Activated T-cell treated with anti-CD3 and anti-CD28 coated beads for 1 hour (primary cell): ENCODE data around the gene PAX7.

Experiments
- DNase-seq: peaks from one replicate; pipeline ENCODE4 v3.0.0-alpha.2; 2020; ENCODE audit warnings: low read depth

Gene PAX7

DNA sequence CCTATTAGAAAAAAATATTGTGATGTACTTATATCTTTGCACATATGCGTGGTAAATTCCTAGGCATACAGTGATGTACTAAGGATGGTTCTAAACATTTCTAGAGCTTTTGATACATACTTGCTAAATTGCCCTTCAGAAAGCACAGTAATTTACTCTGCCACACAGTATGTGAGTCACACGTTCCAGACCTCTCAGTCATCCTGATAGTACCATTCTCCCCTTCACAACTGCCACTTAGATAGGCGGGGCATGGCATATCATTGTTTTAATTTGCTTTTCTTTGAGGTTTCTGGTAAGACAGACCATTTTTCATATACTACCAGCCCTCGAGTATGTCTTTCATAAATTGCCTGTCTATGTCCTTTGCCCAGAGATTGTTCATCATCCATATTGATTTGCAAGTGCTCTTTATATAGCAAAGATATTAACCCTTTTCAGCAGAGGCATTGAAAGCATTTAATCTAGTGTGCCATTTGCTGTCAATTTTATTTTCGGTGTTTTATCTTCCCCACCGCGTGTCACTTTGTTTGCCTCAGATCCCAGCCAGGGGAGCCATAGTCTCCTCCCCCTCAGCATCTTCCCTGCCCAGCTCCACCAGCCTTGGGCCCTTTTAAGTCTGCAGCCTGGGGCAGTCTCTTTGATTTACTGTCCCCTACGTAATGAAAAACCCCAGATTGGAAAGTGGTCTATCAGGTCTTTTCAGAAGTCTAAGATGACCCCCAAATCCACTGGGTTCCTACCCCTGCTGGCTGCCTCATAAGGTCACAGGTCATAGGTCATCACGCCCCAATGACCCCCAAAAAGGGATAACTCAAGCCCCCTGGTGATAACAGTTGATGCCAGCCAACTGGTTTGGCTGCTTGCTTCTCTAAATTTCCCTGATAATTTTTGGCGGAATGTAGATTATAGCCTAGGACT, 11.8 kb upstream of the PAX7 start:
- no peak for DNase-seq

DNA sequence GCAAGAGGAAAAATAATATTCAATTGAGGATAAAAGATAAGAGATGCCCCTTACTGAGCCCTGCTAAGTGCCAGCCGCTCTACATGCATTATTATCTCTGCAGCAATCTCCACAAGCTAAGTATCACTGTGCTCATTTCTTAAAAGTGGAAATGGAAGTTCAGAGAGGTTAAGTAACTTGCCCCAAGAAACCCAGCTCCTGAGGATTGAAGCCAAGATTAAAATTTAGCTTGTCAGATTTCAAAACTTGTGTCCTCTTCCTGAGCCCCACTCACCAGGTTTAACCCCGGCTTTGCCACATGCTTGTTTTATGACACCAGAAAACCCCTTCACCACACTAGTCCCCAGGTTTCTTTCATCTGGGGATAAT, 11.2 kb upstream of the PAX7 start:
- DNase-seq = no peak

DNA sequence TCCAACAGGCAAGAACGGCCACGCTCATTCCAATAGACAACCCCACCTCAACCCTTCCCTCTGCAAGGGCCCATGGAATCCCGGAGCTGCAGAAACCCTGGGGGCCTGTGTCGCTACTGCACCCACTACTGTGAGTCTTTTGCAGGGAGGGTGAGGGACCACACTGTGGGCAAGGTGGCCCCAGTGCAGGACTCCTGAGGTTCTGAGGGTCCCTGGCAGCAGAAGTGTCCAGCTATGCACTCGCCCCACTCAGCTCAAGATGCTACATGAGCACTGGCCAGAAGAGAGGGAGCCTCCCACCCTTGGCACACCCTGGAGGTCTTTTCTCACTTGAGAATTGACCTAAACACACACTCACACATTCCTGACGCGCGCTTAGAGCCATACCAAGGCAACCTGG, 2.1 kb upstream of the PAX7 start:
- no peak for DNase-seq

DNA sequence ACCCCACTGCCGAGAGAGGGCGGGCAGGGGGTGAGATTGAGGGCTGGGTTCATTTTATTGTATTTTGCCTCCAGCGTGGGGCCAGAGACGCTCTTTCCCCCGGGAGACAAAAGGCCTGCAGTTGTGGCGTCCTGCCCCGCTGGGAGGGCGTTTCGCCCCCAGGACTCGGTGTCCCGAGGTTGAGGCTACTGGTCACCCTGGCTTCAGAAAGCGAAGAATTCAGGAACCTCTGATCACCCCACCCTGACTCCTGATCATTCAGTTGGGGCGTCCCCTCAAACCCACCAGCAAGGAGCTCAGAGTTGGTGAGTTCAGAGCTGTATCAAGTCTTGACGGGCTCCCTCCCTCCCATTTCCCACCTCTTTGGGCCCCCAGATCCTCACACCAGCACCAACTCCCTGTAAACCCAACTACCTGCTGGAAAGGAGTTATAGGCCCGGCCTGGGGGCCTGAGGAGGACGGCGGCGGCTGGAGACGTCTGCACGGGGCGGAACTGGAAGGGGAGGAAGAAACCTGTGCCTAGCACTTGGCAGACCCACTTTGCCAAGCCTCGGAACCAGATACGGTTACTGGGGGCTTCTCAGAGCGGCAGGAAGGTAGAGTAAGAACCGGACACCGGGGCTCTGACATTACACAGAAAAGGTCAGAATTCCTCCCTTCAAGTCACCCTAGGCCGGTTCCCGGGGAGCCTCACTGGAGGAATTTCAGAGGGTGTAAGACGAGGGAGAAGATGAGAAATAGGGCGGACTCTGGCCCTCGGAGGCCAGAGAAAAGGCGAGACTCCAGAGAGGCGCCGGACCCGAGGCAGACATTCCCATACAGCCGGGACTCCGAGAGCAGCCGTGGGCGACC, 761 bp upstream of the PAX7 start:
- DNase-seq = no peak

DNA sequence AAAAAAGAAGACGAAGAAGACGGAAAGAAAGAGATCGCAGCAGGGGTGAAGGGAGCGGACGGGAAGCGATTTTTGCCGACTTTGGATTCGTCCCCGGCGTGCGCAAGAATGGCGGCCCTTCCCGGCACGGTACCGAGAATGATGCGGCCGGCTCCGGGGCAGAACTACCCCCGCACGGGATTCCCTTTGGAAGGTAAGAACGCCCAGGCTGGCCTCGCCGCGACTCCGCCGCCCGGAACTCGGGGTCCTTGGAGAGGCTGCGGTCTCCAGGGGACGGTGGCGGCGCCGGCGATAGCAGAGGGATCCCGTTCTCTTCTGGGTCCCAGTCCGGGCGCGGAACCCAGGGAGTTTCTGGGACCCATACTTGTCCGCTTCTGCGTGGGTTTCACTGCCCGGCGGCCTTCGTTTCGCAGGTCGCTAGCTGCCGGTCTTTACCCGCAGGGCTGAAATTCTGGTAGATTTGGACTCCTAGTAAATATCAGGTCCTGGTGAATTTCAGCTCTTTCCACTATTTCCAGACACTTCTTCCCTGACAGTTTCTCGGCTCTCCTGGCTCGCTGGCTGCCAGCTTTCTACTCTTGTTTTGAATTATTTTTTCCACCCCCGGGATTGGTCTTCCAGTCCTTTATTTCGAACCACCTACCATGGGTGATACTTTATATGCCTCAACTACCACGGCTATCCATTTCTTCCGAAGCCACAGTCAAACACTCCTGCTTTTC, 1.0 kb downstream of the PAX7 start:
- no peak for DNase-seq

DNA sequence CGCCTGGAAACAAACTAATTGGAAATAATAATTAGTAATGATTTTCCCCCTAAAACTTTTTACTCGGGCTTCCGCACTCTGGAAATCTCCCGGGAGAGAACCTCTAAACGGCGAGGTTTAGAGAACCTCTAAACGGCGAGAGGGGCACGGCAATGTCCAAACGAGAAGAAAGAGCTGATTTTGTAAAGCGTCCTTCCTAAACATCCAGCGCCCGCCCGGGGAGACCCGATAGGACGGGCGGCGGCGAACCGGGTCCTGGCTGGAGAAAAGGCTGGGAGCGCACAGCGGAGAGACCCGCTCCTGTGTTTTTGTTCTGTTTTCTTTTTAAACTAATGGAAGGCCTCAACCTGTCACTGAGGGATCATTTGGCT, 1.6 kb downstream of the PAX7 start:
- DNase-seq = no peak

DNA sequence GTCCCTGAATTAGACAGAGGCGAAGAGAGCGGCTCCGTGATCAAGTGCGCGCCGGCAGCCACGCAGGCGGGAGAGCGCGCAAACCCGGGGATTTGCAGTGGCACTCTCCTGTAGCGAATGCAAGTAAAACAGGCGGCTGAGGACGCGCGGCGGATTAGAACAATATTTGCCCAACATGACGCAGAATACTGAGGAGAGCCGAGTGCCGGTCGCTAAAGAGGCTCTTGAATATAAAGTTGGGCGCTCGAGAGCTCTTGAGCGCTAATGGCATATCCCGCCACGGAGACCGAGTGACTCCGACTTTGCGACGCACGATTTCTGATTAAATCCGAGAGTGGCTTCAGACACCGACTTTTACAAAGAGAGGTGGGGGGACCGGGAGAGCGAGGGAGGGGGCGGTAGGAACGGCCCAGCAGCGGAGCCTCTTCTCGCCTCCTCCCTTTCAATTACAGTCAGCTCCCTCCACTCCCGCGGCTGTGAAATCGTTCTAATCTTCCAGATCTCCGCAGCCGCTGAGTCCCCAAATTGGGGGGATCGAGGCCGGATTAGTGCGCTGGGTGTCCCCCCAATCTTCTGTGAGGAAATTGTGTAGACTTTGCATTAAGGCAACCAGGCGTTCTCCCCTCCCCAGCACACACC, 2.3 kb downstream of the PAX7 start:
- no peak for DNase-seq

DNA sequence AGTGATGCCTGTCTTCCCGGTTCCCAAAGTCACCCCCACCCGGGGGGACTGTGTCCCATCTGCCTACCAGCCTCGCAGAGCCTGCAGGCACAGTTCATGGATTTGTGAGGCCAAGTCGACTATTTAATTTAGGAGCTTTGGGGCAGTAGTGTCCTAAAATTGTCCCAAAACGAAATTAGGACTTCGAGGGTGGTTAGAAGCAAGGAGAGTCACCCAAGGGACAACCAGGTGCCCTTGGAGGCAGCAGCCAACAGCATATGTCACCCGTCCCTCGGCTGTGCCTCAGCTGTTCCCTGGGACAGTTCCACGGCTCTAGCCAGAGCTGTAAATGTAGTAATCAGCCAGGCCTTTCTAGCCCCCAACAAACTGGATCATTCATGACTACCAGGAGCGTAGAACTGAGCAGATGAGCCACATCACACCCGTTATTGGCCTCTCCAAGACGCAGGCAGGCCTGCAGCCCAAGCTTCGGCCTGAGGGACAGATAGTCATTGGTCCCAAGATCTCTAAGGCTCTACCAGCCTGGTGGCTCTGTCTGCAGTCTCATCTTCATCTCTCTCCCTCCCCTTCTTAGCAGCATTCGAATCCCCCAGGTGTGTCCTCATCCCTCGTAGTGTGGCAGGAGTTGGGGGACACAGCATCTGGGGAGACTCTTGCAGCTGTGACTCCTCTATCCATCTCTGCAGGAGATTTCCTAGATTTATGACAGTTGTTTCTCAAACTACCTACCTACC, 2.9 kb downstream of the PAX7 start:
- DNase-seq = no peak

DNA sequence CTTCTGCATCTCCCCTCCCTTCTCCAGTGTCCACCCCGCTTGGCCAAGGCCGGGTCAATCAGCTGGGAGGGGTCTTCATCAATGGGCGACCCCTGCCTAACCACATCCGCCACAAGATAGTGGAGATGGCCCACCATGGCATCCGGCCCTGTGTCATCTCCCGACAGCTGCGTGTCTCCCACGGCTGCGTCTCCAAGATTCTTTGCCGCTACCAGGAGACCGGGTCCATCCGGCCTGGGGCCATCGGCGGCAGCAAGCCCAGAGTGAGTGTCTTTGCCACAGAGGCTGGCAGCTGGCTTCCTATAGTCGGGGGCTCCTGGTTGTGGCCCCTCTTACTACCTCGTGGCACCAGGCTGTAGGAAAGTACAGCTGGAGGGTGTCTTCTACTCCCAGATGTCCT, 3.6 kb downstream of the PAX7 start:
- no peak for DNase-seq

DNA sequence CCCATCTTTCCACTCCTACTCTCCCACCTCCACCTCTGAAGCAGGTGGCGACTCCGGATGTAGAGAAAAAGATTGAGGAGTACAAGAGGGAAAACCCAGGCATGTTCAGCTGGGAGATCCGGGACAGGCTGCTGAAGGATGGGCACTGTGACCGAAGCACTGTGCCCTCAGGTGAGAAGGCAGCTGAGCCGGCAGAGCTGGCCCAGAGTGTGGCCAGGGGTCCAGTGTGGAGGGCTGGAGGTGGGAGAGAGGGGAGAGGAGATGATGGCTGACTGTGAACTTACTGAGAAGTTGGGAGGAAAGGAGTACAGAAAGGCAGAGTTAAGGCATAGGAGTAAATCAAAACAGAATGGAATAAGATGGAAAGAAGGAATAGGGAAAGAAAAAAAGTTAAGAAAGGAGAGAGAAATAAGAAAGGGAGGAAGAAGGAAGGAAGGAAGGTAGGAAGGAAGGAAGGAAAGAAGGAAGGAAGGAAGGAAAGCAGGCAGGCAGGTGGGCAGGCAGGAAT, 4.5 kb downstream of the PAX7 start:
- DNase-seq = no peak

DNA sequence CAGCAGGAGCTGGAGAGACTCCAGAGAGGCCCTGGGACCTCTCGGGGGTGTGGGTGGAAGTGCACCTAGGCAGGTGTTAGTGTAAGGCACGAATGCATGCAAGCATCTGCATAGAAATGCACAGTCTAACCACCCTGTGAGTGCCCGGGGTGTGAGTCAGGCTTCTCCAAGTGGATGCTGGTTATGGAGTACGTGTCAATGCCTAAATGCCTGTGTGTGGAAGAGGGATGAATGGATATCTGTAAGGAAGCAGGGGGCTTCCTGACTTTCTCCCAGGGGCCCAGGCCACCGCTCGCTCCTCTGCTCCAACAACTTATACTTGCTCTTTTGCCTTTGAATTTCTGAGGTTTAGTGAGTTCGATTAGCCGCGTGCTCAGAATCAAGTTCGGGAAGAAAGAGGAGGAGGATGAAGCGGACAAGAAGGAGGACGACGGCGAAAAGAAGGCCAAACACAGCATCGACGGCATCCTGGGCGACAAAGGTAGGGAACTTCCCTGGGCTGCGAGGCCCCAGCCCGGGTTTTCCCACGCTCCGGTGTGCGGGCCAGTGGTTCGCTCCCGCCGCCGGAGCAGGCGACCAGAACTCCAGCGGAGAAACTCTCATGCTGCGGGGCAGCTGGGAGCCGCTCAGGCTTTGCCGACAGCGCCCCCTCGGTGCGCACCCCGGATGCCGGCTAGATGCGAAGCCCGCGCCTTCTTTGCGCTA, 5.4 kb downstream of the PAX7 start:
- no peak for DNase-seq

DNA sequence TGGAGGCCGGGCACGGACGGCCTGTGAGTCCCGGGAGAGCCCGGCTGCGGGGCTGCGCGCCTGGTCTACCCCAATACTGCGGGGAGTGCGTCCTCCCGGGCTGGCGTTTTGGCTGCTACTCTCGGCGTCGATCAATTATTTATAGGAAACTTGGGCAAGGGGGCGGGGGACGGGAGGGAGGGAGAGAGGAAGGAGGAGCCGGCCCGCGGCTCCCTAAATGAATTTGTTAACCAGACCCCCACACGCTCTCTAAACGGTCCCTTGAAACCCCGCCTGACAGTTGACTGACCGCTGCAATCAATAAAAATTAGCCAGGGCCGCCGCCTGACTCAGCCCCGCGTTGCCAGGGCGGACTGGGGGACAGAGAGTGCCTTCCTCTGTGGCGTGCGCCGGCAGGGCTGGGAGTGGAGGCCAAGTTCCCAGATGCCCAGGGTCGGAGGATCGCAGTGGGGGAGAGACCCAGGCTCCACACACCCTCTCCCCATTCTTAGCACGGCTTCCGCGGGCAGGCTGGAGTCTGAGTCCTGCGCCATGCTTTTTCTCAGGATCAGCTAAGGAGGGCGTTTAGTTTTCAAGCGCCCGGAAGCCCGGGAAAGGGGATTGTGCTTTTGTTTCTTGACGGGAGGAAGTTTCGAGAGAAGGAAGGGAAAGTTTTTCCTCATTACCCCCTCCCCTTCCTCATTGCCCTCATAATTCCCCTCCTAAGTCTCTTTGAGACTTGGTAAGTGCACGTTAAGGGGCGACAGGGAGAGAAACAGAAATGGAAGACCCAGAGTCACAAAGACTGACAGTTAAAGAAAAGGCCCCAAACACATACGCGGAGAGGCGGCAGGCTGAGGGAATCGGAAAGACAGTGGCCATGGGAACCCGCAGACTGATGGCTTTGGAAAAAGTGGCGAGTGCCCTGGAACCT, 6.2 kb downstream of the PAX7 start:
- no peak for DNase-seq

DNA sequence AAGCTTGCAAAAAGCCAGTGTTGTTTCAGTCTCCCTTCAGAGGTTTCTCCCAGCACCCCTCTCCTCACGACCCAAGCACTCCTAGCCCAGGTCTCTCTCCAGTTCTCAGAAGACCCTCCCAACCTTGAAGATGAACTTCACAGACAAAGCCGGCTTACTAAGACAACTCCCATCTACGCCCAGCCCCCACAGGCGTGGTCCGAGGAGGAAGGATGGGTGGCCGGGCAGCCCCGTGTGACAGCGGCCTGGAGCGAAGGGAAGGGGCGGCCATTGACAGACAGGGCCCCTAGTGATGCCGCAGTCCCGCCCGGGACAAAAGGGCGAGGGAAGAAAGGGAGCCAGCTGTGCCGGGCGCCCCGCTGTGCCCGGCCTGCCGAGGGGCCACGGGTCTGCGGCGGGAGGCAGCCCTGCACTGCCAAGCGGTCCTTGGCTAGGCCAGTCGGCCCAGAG, 6.9 kb downstream of the PAX7 start:
- DNase-seq = no peak

DNA sequence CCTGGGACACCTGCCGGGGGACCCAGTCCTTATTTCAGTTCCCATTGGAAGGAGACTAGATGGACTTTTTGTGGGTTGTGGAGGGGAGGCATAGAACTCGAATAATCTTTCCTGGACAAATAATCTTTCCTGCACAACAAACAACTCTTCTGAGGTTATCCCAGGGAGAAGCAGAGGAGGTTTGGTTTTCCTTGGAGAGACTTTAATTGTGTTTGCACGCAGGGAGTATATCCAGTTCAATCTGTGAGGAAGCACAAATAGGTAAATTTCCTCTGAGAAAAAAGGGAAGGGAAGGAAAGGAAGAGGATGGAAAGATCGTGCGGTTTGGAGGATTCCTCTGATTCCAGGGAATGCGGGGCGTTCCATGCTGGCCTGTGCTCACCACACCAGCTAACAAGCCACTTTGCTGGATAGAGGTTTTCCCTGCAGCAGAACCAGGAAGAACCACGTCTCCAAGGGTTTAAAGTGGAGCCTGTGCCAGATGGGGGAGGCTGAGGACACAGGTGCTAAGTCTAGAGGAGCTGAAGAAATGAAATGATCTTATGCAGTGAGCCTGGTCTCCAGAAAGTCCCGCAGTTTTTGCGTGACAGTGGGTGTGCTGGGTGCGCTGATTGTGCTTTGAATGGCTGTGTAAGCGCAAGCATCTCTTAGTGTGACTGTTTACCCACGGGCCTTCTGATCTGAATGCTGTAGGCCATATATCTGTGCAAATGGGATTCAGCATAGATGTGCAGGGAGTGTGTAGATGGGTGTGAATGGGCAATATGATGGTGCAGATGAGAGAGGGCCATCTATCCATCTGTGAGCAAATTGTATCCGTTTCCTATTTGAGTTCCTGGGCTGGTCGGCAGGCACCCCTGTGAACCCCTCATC, 7.6 kb downstream of the PAX7 start:
- no peak for DNase-seq

DNA sequence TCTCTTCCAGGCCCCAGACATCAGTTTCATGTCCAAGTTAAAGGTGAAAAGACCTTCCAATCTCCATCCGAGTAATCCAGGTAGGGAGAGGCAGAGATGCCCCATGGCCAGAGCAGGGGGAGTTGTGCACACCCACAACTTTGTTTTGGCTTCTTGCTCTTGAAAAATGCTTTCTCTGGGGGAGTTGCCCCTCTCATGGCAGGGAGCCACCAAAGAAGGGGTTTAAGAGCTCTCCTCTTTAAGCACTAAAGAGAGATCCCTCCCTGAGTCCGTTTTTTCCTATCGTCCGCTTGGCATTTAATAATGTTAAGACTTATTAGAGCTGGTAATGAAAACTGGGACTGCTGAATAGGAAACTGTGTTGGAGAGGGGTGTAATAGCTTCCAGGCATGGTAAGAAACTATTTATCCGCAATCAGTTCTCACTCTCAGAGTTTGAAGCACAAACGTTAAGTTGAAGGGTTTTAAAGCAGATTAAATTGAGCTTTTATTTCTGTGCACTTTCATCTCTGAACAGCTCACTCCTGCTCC, 8.3 kb downstream of the PAX7 start:
- DNase-seq = no peak

DNA sequence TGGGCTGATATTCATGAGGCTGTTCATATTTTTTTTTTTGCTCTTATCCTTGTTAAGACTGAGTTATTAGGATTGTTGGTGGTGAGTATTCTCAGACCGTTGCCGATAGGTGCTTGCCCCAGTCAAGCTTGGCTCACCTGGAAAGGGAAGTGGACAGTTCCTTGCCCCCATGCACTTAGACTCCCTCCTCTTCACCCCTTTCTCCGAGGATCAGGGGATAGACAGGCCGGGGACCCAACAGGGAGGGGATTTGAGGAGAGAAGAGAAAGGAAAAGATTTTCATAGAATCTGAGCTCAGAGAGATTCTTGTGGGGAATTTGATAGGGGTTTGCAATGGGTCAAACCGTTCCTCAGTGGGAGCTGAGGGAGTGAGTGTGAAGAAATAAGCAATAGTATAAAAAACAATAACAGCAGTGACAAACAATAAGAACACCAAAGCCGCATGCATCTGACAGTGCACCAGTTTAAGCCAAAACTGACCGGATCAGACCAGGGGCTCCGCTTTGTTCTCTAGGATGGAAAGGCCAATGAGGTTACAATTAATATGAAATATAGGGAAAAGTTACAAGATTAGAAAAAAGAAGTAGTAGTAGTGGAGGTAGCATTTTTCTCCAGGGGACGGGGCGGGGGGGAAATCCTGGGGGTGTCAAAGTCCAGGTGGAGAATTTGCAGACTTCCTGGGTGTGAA, 8.9 kb downstream of the PAX7 start:
- DNase-seq = no peak

DNA sequence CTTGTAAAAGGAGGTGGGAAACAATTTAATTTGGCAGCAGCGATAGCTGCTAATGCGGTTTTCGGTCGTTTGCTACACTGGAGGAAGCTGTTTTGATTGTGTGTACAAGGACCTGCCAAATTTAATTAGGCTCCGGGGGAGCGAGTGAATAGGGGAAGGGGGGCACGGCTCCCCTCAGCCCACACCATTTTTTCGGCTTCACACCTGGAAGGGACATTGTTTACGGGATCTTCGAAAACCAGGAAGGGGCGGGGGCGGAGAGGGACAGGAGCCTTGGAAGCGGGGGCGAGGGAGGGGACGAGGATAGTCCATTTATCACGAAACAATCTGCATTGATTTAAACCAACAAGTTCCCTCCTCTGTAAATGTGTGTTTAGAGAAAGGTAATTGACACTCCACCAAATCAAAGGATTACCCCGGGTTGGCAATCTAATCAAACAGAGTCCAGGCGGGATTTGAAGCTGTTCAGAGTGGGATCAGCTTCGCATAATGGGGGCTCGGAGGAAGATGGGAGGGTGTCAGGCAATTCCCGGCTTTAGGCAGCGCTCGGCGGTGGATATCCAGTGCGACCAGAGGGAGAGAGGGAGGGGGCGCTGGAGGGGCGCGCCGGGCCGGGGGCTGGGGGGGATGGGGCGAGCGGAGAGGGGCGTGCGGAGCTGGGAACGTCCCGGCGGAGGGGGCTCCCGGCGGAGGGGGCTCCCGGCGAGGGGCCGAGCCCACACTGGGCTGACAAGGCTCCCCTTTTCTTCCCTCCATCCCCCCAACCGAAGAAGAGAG, 9.8 kb downstream of the PAX7 start:
- DNase-seq = no peak
